Measurements from ENCODE around the gene SLC2A13. TPM values are rescaled to one million over a fixed set of nuclear protein-coding genes. Genes with fewer than 3 reads are reported as not detected.

SLC2A13 gene
- total and polyA plus RNA-seq, 11 donors, result 1.9 to 17.6 (median 8.5) TPM

DNA sequence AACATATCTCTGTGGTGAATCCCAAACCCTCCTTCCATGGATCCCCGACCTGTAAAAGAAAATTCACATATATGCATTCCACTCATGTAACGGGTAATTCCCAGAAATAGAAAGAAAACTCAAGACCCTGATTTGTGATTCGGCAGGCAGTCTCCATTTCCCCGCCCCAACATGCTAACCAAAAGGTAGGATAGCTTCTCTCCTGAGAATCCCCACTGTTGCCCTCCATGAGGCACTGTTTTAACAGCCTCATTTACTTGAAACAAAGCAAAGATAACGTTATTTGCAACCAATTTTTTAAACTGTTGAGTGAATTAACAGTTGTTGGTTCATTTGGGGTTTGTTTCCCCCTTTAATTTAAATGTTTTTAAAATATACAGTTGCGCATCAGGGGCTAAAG lies 774 bp upstream of the SLC2A13 start:
- H3K4me1 ChIP-seq, result peaks cover 0 to 39% (median 25%) of the 10 kb centered on the region in 12 donors
- WGBS, 4 donors, result 72 to 81% (median 78%) methylated on average over 6 of the region's 6 CpGs
- H3K27ac ChIP-seq, result peak overlapping the region in 7 of 12 donors; percentile 47 to 92 (median 88)
- H3K27me3 ChIP-seq, result peaks cover 0 to 2% (median 0%) of the 10 kb centered on the region in 9 donors
- H3K4me3 ChIP-seq, result peak overlapping the region in 10 of 12 donors; percentile 45 to 99 (median 90)
- no peaks in the 10 kb centered on the region for H3K9me3 ChIP-seq
- ATAC-seq (no peak), DNase-seq (no peak)
- H3K36me3 ChIP-seq, result no peaks in the 10 kb centered on the region
- intact Hi-C loops (cut with DNase I), result loop anchor here (1.0 to 10.0 kb wide), 14 partner anchors 49 to 492 kb away; partner anchors contain the start of gene ABCD2 (in 1 of the 10)
- no peak for TF ChIP-seq POLR2A (IDR thresholded peaks at IDR 0.05)
- TF ChIP-seq, protein P1, sequence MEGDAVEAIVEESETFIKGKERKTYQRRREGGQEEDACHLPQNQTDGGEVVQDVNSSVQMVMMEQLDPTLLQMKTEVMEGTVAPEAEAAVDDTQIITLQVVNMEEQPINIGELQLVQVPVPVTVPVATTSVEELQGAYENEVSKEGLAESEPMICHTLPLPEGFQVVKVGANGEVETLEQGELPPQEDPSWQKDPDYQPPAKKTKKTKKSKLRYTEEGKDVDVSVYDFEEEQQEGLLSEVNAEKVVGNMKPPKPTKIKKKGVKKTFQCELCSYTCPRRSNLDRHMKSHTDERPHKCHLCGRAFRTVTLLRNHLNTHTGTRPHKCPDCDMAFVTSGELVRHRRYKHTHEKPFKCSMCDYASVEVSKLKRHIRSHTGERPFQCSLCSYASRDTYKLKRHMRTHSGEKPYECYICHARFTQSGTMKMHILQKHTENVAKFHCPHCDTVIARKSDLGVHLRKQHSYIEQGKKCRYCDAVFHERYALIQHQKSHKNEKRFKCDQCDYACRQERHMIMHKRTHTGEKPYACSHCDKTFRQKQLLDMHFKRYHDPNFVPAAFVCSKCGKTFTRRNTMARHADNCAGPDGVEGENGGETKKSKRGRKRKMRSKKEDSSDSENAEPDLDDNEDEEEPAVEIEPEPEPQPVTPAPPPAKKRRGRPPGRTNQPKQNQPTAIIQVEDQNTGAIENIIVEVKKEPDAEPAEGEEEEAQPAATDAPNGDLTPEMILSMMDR (IDR thresholded peaks at IDR 0.05), result no peak

DNA sequence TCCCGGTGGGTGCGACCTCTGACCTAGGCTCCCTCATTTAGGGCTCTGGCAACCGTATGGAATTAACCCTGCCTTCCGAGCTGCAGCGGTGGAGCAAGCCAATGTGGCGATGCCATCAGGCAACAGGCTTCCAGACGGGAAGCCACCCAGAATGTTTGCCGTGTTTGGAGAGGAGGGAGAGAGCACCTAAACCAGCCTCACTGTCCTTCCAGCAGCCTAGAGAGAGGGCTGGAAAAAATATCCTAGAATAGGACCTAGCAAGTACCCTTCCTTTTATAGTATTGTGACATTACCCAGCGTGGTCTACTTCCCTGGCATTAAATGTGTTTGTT lies 287 bp upstream of the SLC2A13 start:
- no peaks in the 10 kb centered on the region for H3K9me3 ChIP-seq
- H3K27me3 ChIP-seq, result peaks cover 0 to 2% (median 0%) of the 10 kb centered on the region in 9 donors
- TF ChIP-seq POLR2A (IDR thresholded peaks at IDR 0.05), result no peak
- TF ChIP-seq, protein P1 (IDR thresholded peaks at IDR 0.05), result no peak
- H3K4me1 ChIP-seq, result peaks cover 0 to 39% (median 25%) of the 10 kb centered on the region in 12 donors
- peak overlapping the region; percentile 65 to 99 (median 88) for H3K4me3 ChIP-seq
- intact Hi-C loops (cut with DNase I), result loop anchor here (1.0 to 10.0 kb wide), 13 partner anchors 49 to 491 kb away; partner anchors contain the start of gene ABCD2 (in 1 of the 10)
- H3K27ac ChIP-seq, result peak overlapping the region in 11 of 12 donors; percentile 47 to 93 (median 81)
- 12 to 20% (median 15%) methylated on average over 2 to 9 of the region's 9 CpGs for WGBS, 4 donors
- ATAC-seq (peak in 3 of 4 donors; percentile 20 to 47 (median 40)), DNase-seq (no peak)
- H3K36me3 ChIP-seq, result no peaks in the 10 kb centered on the region

DNA sequence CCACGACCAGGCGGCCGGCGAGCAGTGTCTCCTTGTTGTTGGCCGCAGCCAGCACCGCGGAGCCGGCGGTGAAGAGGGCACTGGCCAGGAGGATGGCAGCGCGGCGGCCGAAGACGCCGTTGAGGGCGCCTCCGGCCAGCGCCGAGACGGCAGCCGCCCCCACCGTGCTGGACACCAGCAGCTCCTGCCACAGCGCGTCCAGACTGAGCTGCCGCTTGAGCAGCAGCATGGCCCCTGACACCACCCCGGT lies 691 bp downstream of the SLC2A13 start:
- WGBS, 4 donors, result 0% methylated on average over 3 to 26 of the region's 26 CpGs

More for the DNA sequence above, 691 bp downstream of the SLC2A13 start:
- peak in 2 of 5 donors; percentile 51 to 61 for DNase-seq
- no peaks in the 10 kb centered on the region for H3K9me3 ChIP-seq
- ATAC-seq, result peak; percentile 35 to 74 (median 60)
- TF ChIP-seq POLR2A (IDR thresholded peaks at IDR 0.05), result no peak
- TF ChIP-seq, protein P1 (IDR thresholded peaks at IDR 0.05), result no peak
- no peaks in the 10 kb centered on the region for H3K36me3 ChIP-seq
- intact Hi-C loops (cut with DNase I), result loop anchor here in 7 of 10 donors (5.0 to 10.0 kb wide), 6 partner anchors 48 to 490 kb away; partner anchors contain the start of gene ABCD2 (in 1 of the 7)
- peaks cover 0 to 2% (median 0%) of the 10 kb centered on the region in 9 donors for H3K27me3 ChIP-seq
- H3K4me3 ChIP-seq, result peak overlapping the region; percentile 65 to 99 (median 88)
- H3K4me1 ChIP-seq, result peaks cover 0 to 39% (median 25%) of the 10 kb centered on the region in 12 donors
- peak overlapping the region in 11 of 12 donors; percentile 64 to 93 (median 81) for H3K27ac ChIP-seq
